Measurements from ENCODE around the gene KRTAP5-8.
"Not testable (repeated sequence)": the region's sequence is repeated elsewhere in the genome, so short reads cannot be mapped to it uniquely, and the experiment has no call there.

Gene KRTAP5-8

GRCh38 chr11:71575723-71576424 is 38.0 kb downstream of the KRTAP5-8 start:
- no peak for DNase-seq

DNA sequence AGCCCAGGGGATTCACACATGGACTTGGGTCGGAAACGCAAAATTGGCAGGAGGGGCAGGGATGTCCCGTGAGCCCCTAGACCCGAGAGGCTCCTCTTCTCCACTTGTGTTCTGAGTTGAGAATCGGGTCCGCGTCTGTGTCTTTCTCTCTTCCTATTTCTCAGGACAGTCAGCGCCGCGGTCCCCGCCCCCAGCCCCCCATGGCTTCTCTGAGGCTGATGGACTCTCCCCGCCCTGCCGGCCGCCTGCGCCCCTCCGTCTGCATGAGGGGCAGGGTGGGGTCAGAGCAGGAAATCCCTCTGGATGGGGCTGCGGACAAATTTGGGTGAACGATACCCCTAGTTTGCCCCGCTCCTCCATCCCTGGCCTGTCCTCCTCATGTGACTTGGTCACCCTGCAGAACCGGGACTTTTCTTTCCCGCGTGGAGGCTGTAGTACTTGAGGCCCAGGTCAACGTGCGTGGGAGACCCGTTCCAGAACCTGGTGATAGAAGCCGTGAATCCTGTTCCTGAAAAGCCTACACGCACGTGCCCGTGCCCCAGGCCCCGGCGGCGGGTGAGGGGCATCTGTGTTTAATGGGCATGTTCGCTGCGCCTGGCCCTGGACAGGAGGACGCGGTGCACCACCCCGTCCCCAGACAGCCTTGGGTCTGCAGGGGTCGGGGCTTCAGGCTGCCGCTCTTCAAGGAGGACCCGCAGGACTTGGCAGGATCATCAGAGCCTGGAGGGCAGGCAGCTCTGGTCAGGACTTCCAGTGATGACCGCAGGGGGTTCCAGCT is 39.1 kb downstream of the KRTAP5-8 start:
- not testable (repeated sequence) for DNase-seq

GRCh38 chr11:71577469-71578004 is 39.7 kb downstream of the KRTAP5-8 start:
- DNase-seq: no peak

- not testable (repeated sequence) for DNase-seq
Measured at GRCh38 chr11:71579513-71579912, 41.7 kb downstream of the KRTAP5-8 start.

- DNase-seq: peak; percentile 34
Measured at GRCh38 chr11:71580057-71581003, 42.5 kb downstream of the KRTAP5-8 start.

GRCh38 chr11:71581826-71582225 is 44.0 kb downstream of the KRTAP5-8 start:
- no peak for DNase-seq

DNA sequence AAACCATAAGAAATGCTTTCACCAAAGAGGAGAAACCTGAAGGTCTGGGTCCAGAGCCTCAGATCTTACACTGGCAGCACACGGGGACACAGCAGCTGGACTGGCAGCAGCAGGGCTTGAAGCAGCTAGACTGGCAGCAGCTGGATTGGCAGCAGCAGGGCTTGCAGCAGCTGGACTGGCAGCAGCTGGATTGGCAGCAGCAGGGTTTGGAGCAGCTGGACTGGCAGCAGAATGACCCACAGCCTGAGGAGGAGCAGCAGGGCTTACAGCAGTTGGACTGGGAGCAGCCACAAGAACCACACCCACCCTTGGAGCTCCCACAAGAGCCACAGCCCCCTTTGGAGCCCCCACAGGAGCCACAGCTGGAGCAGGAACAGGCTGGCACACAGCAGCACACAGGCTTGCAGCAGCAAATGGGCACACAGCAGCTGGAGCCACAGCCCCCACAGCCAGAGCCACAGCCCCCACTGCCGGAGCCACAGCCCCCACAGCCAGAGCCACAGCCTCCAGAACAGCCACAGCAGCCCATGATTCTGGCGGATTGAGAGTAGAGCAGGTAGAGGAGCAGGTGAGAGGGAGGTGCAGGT is 44.6 kb downstream of the KRTAP5-8 start, which contains the start of gene KRTAP5-11:
Gene KRTAP5-11 (minus strand): TSS at position 567 of the 587 bp plus-strand sequence. CDS start 38 bp downstream, at position 529.
- no peak for DNase-seq

DNA sequence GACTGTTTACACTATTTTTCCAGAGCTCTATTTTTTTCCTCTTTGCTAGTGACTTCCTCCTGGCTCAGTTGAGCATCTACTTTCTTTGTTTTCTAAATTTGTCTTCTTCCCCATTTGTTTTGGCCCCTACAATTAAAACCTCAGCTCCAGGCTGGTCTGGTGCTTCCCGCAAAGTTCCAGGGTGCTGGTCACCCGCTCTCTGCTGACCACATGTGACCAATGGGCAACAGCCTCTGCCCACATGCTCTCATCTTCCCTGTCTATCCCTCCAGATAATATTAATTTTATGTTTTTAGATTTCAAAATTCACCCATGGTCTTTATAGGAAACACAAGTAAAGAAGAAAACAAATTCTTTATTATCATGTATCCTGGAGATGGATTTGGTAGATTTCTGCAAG is 45.1 kb downstream of the KRTAP5-8 start:
- not testable (repeated sequence) for DNase-seq

DNA sequence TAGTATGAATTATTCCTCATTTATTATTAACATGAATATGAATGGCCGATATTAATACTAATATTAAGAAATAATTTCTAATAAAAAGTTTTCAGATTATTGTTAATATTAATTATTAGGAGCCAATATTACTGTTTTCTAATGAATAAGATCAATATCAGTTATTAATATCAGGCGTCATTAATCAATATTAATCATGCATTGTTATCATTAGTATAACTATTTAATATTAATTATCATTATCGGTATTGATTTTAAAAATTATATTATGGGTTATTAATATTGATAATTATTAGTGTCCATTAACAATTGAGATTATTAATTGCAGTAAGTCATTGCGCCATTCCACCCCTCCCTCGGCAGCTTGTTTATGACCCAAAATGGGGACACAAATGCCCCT is 47.8 kb downstream of the KRTAP5-8 start:
- not testable (repeated sequence) for DNase-seq

- DNase-seq: not testable (repeated sequence)
Measured at GRCh38 chr11:71588314-71588713, 50.5 kb downstream of the KRTAP5-8 start.

Data from CD4-positive, alpha-beta T cell treated with Interleukin-17A for 1 hour (primary cell).